Neural progenitor cell (in vitro differentiated cells): ENCODE measurements around the gene SCN1A. TPM values are rescaled to one million over a fixed set of nuclear protein-coding genes. Genes with fewer than 3 reads are reported as not detected.

ENCODE experiments used
- DNase-seq: peaks from one replicate; pipeline ENCODE4 v3.0.0-alpha.2; 2016; ENCODE audit warnings: low spot score
- H2AFZ ChIP-seq: fragments of 200-600 bp; sonication (generic); replicated peaks from 2 replicates; pipeline ENCODE4 v1.6.1; 2016; ENCODE audit warnings: antibody characterized with exemption
- H3F3A ChIP-seq: fragments of 200-600 bp; sonication (generic); 2 replicates; pipeline ENCODE4 v1.6.1; 2016; ENCODE audit warnings: antibody characterized with exemption, low read depth
- H3K27ac ChIP-seq: fragments of 200-600 bp; sonication (generic); 2 replicates; pipeline ENCODE4 v1.5.1; 2016; ENCODE audit warnings: mild to moderate bottlenecking
- H3K27me3 ChIP-seq: fragments of 200-600 bp; sonication (generic); 2 replicates; pipeline ENCODE4 v1.6.1; 2016; ENCODE audit warnings: mild to moderate bottlenecking, moderate library complexity
- H3K36me3 ChIP-seq: fragments of 200-600 bp; sonication (generic); 2 replicates; pipeline ENCODE4 v1.5.1; 2016
- H3K4me1 ChIP-seq: fragments of 200-600 bp; sonication (generic); 2 replicates; pipeline ENCODE4 v1.6.1; 2016; ENCODE audit warnings: mixed run types
- H3K4me2 ChIP-seq: fragments of 200-600 bp; sonication (generic); 2 replicates; pipeline ENCODE4 v1.6.1; 2016
- H3K4me3 ChIP-seq: fragments of 200-600 bp; sonication (generic); 2 replicates; pipeline ENCODE4 v1.5.1; 2016
- H3K79me2 ChIP-seq: fragments of 200-600 bp; sonication (generic); 2 replicates; pipeline ENCODE4 v1.6.1; 2016; ENCODE audit warnings: low read depth
- H3K9ac ChIP-seq: fragments of 200-600 bp; sonication (generic); 2 replicates; pipeline ENCODE4 v1.6.1; 2016
- H3K9me3 ChIP-seq: fragments of 200-600 bp; sonication (generic); 2 replicates; pipeline ENCODE4 v1.5.1; 2016; ENCODE audit warnings: low read depth
- H4K20me1 ChIP-seq: fragments of 200-600 bp; sonication (generic); 2 replicates; pipeline ENCODE4 v1.6.1; 2016; ENCODE audit warnings: low read depth
- H3K27ac Mint-ChIP-seq: 3 replicates; pipeline ENCODE4 v1.8.0; 2021; ENCODE audit warnings: mixed read lengths
- H3K27me3 Mint-ChIP-seq: 2 replicates; pipeline ENCODE4 v1.8.0; 2022; ENCODE audit warnings: low read depth, mild to moderate bottlenecking, inconsistent platforms, moderate library complexity, mixed read lengths; ENCODE audit not compliant: insufficient read depth
- H3K36me3 Mint-ChIP-seq: 3 replicates; pipeline ENCODE4 v1.8.0; 2021; ENCODE audit warnings: mixed read lengths
- H3K4me1 Mint-ChIP-seq: 3 replicates; pipeline ENCODE4 v1.8.0; 2021; ENCODE audit warnings: mixed read lengths
- H3K4me3 Mint-ChIP-seq: 3 replicates; pipeline ENCODE4 v1.8.0; 2021; ENCODE audit warnings: mild to moderate bottlenecking, moderate library complexity, mixed read lengths
- H3K9me3 Mint-ChIP-seq: 3 replicates; pipeline ENCODE4 v1.8.0; 2020; ENCODE audit warnings: mixed read lengths
- CTCF ChIP-seq: fragments of 200-600 bp; sonication (generic); IDR thresholded peaks from 2 replicates; pipeline ENCODE4 v1.5.1; 2017; ENCODE audit warnings: antibody characterized with exemption, mild to moderate bottlenecking
- EZH2 ChIP-seq: fragments of 200-600 bp; sonication (generic); IDR thresholded peaks from 2 replicates; pipeline ENCODE4 v1.6.1; 2017; ENCODE audit warnings: antibody characterized with exemption, mild to moderate bottlenecking, moderate library complexity
- EZH2phosphoT487 ChIP-seq: fragments of 200-600 bp; sonication (generic); IDR thresholded peaks from 2 replicates; pipeline ENCODE4 v1.6.1; 2017; ENCODE audit warnings: antibody characterized with exemption
- total RNA-seq: library from RNA; depleted of rRNA; stranded (reverse); fragments of >200 nt; gene quantifications from 2 replicates; pipeline ENCODE4 v1.2.3, GENCODE V29; 2015; ENCODE audit warnings: low replicate concordance

SCN1A gene
- total RNA-seq, 1 donor from 2014 or later: 2.7 TPM

GRCh38 chr2:166042356-166042755 is 85.5 kb downstream of the SCN1A start:
- Histone ChIP-seq H3K27me3 (no peaks in the 10 kb centered on the region), H3K36me3 (no peaks in the 10 kb centered on the region), H3K9me3 (no peaks in the 10 kb centered on the region), H4K20me1 (no peaks in the 10 kb centered on the region), H2AFZ (no peak overlapping the region), H3K4me1 (no peaks in the 10 kb centered on the region), H3K4me3 (no peak overlapping the region), H3K27ac (no peak overlapping the region), H3K9ac (no peak overlapping the region), H3K79me2 (no peaks in the 10 kb centered on the region), H3F3A (no peaks in the 10 kb centered on the region), H3K4me2 (no peak overlapping the region)
- Mint-ChIP-seq H3K27ac (no peak overlapping the region), H3K27me3 (peaks cover 2% of the 10 kb centered on the region), H3K36me3 (no peaks in the 10 kb centered on the region), H3K4me3 (no peak overlapping the region), H3K9me3 (no peaks in the 10 kb centered on the region), H3K4me1 (peaks cover 5% of the 10 kb centered on the region)
- no peak for DNase-seq
- TF ChIP-seq EZH2phosphoT487 (no peak), EZH2 (no peak), CTCF (no peak)

DNA sequence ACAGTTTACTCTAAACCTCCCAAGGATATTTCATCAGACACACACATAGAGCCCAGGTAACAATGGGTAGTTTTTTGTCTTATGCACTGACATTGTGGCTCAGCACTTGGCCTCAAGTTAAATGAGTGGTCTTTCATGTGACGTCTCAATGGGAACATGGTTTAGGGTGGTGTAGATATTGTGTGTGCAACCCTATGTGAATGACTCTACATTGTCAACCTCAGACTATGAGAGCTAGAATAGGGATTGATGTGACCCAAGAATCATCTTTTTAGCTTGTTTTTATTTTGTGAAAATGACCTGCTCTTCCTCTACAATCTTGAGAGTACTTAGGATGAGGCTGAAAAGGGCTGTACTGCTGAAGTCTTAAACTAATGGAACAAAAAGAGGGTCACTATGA is 86.2 kb downstream of the SCN1A start:
- peaks cover 5% of the 10 kb centered on the region for H3K4me1 Mint-ChIP-seq
- Histone ChIP-seq H3K9ac (no peak overlapping the region), H3K27ac (no peak overlapping the region), H4K20me1 (no peaks in the 10 kb centered on the region), H3K9me3 (no peaks in the 10 kb centered on the region), H3K4me2 (no peak overlapping the region), H3K36me3 (no peaks in the 10 kb centered on the region), H3K4me1 (no peaks in the 10 kb centered on the region), H2AFZ (no peak overlapping the region), H3F3A (no peaks in the 10 kb centered on the region), H3K27me3 (no peaks in the 10 kb centered on the region), H3K79me2 (no peaks in the 10 kb centered on the region), H3K4me3 (no peak overlapping the region)
- TF ChIP-seq CTCF: no peak
- no peak for TF ChIP-seq EZH2
- no peak for TF ChIP-seq EZH2phosphoT487
- peak; percentile 17 for DNase-seq
- no peak overlapping the region for H3K4me3 Mint-ChIP-seq
- no peaks in the 10 kb centered on the region for H3K36me3 Mint-ChIP-seq
- H3K9me3 Mint-ChIP-seq: no peaks in the 10 kb centered on the region
- peaks cover under 1% of the 10 kb centered on the region for H3K27me3 Mint-ChIP-seq
- no peak overlapping the region for H3K27ac Mint-ChIP-seq

- no peaks in the 10 kb centered on the region for H3K9me3 ChIP-seq
- no peaks in the 10 kb centered on the region for H3K4me1 ChIP-seq
- no peak overlapping the region for H3K4me3 ChIP-seq
- H3K27me3 ChIP-seq: no peaks in the 10 kb centered on the region
- H3K4me2 ChIP-seq: no peak overlapping the region
- H3K79me2 ChIP-seq: no peaks in the 10 kb centered on the region
- no peaks in the 10 kb centered on the region for H4K20me1 ChIP-seq
- no peak for TF ChIP-seq EZH2
- TF ChIP-seq CTCF: no peak
- no peaks in the 10 kb centered on the region for H3K36me3 Mint-ChIP-seq
- H3F3A ChIP-seq: no peaks in the 10 kb centered on the region
- H3K9me3 Mint-ChIP-seq: no peaks in the 10 kb centered on the region
- no peak overlapping the region for H3K27ac ChIP-seq
- no peak overlapping the region for H2AFZ ChIP-seq
- H3K4me3 Mint-ChIP-seq: no peak overlapping the region
- no peaks in the 10 kb centered on the region for H3K4me1 Mint-ChIP-seq
- no peak for DNase-seq
- H3K36me3 ChIP-seq: no peaks in the 10 kb centered on the region
- no peak overlapping the region for H3K27ac Mint-ChIP-seq
- H3K27me3 Mint-ChIP-seq: no peaks in the 10 kb centered on the region
- H3K9ac ChIP-seq: no peak overlapping the region
Observed at GRCh38 chr2:166032361-166032760, 95.5 kb downstream of the SCN1A start.

- Mint-ChIP-seq H3K36me3 (no peaks in the 10 kb centered on the region), H3K27ac (no peak overlapping the region), H3K4me1 (no peaks in the 10 kb centered on the region), H3K4me3 (no peak overlapping the region), H3K9me3 (no peaks in the 10 kb centered on the region), H3K27me3 (no peaks in the 10 kb centered on the region)
- H3K4me1 ChIP-seq: no peaks in the 10 kb centered on the region
- H3K9ac ChIP-seq: no peak overlapping the region
- no peaks in the 10 kb centered on the region for H3K27me3 ChIP-seq
- no peak overlapping the region for H3K4me3 ChIP-seq
- no peaks in the 10 kb centered on the region for H3K79me2 ChIP-seq
- no peak overlapping the region for H3K4me2 ChIP-seq
- TF ChIP-seq EZH2 (no peak), EZH2phosphoT487 (no peak)
- no peaks in the 10 kb centered on the region for H3K9me3 ChIP-seq
- no peaks in the 10 kb centered on the region for H3F3A ChIP-seq
- no peaks in the 10 kb centered on the region for H3K36me3 ChIP-seq
- no peaks in the 10 kb centered on the region for H4K20me1 ChIP-seq
- H3K27ac ChIP-seq: no peak overlapping the region
- H2AFZ ChIP-seq: no peak overlapping the region
- DNase-seq: no peak
Observed at GRCh38 chr2:166031054-166031453, 96.8 kb downstream of the SCN1A start.
